HEK293T (cell line): ENCODE data around the gene LANCL1.

Experiments
- CTCF ChIA-PET: fragments of 350-600 bp; formaldehyde crosslinking; extraction: SDS; loops from one replicate; lab custom pipeline; 2021; ENCODE audit warnings: antibody characterized with exemption, inconsistent platforms; lab: Yijun Ruan, JAX
- POLR2A ChIA-PET: fragments of 350-600 bp; formaldehyde crosslinking; extraction: SDS; loops from one replicate; lab custom pipeline; 2020; ENCODE audit warnings: antibody characterized with exemption, inconsistent platforms; lab: Yijun Ruan, JAX
- DNase-seq: peaks from one replicate; pipeline ENCODE4 v3.0.0; 2012; ENCODE audit warnings: mixed read lengths; ENCODE audit errors: extremely low spot score
- ARNT ChIP-seq: fragments of 450-650 bp; IDR thresholded peaks from 2 replicates; pipeline ENCODE4 v1.6.1; 2017; ENCODE audit warnings: mild to moderate bottlenecking
- BHLHE40 ChIP-seq: fragments of 450-650 bp; IDR thresholded peaks from 2 replicates; pipeline ENCODE4 v1.6.1; 2016; ENCODE audit warnings: mild to moderate bottlenecking, moderate library complexity, borderline replicate concordance
- CTBP1 ChIP-seq: fragments of 450-650 bp; IDR thresholded peaks from 2 replicates; pipeline ENCODE4 v1.6.1; 2016; ENCODE audit warnings: borderline replicate concordance
- ELF4 ChIP-seq: fragments of 450-650 bp; IDR thresholded peaks from 2 replicates; pipeline ENCODE4 v1.6.1; 2017; ENCODE audit warnings: antibody characterized with exemption
- FOXA1 ChIP-seq: fragments of 450-650 bp; IDR thresholded peaks from 2 replicates; pipeline ENCODE4 v1.6.1; 2016; ENCODE audit warnings: mild to moderate bottlenecking
- FOXK2 ChIP-seq: fragments of 450-650 bp; IDR thresholded peaks from 2 replicates; pipeline ENCODE4 v1.6.1; 2016; ENCODE audit warnings: mild to moderate bottlenecking
- FOXM1 ChIP-seq: fragments of 450-650 bp; IDR thresholded peaks from 2 replicates; pipeline ENCODE4 v1.6.1; 2017; ENCODE audit warnings: mild to moderate bottlenecking, borderline replicate concordance
- HDGF ChIP-seq: fragments of 450-650 bp; IDR thresholded peaks from 2 replicates; pipeline ENCODE4 v1.6.1; 2017; ENCODE audit warnings: antibody characterized with exemption, borderline replicate concordance
- L3MBTL2 ChIP-seq: fragments of 450-650 bp; conservative IDR thresholded peaks from 2 replicates; pipeline ENCODE4 v1.6.1; 2016; ENCODE audit warnings: mild to moderate bottlenecking
- LEF1 ChIP-seq: fragments of 450-650 bp; IDR thresholded peaks from 2 replicates; pipeline ENCODE4 v1.6.1; 2017; ENCODE audit warnings: mild to moderate bottlenecking, borderline replicate concordance
- NFRKB ChIP-seq: fragments of 450-650 bp; IDR thresholded peaks from 2 replicates; pipeline ENCODE4 v1.6.1; 2016; ENCODE audit warnings: mild to moderate bottlenecking, moderate library complexity
- SP1 ChIP-seq: fragments of 450-650 bp; IDR thresholded peaks from 2 replicates; pipeline ENCODE4 v1.6.1; 2017
- SUZ12 ChIP-seq: fragments of 450-650 bp; IDR thresholded peaks from 2 replicates; pipeline ENCODE4 v1.6.1; 2016; ENCODE audit warnings: mild to moderate bottlenecking
- TARDBP ChIP-seq: fragments of 450-650 bp; IDR thresholded peaks from 2 replicates; pipeline ENCODE4 v1.6.1; 2016
- ZNF384 ChIP-seq: fragments of 450-650 bp; IDR thresholded peaks from 2 replicates; pipeline ENCODE4 v1.6.1; 2016
- TF ChIP-seq, protein P1 (sequence below): fragments of 450-650 bp; IDR thresholded peaks from 2 replicates; pipeline ENCODE4 v1.6.1; 2016

LANCL1 gene

DNA sequence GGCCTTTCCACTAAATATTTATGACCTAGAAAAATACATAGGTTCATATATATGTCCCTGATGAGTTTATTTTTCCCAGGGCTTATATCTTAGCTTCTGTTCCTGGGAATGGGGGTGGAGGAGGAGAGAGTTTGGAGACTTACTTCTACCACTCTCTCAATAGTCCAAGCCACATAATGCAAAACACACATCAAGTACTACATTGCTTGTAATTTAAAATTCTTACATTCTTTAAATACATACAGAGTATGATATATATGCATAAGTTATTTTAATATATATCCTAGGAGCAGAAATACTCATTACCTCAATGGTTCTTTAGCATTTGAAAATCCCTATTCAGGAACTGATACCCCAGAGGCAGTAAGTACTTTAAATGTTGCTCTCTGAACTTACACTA, 88.4 kb downstream of the LANCL1 start:
- no peak for TF ChIP-seq NFRKB
- TF ChIP-seq L3MBTL2, result no peak
- TF ChIP-seq, protein P1, sequence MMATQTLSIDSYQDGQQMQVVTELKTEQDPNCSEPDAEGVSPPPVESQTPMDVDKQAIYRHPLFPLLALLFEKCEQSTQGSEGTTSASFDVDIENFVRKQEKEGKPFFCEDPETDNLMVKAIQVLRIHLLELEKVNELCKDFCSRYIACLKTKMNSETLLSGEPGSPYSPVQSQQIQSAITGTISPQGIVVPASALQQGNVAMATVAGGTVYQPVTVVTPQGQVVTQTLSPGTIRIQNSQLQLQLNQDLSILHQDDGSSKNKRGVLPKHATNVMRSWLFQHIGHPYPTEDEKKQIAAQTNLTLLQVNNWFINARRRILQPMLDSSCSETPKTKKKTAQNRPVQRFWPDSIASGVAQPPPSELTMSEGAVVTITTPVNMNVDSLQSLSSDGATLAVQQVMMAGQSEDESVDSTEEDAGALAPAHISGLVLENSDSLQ, result no peak
- TF ChIP-seq LEF1, result no peak
- TF ChIP-seq HDGF, result no peak
- no peak for TF ChIP-seq BHLHE40
- no peak for TF ChIP-seq ZNF384
- TF ChIP-seq TARDBP, result no peak
- TF ChIP-seq SUZ12, result no peak
- no peak for TF ChIP-seq CTBP1
- TF ChIP-seq FOXA1, result no peak
- no peak for TF ChIP-seq ELF4
- no peak for TF ChIP-seq FOXK2
- TF ChIP-seq FOXM1, result no peak
- no peak for TF ChIP-seq SP1
- TF ChIP-seq ARNT, result no peak
- CTCF ChIA-PET, result interaction anchor here (0.6 kb wide), 1 partner anchor 325 kb away, joined by 3 read pairs; no protein-coding TSS in a partner anchor
- POLR2A ChIA-PET, result no interaction called here
- DNase-seq, result no peak

DNA sequence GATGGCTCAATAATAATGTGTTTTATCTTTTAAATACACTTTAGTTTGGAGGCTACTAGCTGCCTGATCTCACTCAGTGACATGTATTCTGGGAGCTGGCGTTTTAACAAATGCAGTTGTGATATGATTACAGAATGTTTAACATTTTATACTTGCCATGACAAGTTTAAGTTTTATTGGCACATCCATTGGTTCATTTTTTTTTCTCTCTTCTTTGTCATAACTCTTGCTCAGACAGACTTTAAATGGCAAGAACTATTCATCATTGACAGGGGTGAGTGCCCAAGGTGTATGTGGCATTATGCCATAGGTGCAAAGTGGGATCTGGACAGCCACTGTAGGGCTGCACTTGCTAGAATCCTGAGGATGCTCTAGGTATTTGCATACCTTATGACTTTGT, 89.5 kb downstream of the LANCL1 start:
- CTCF ChIA-PET, result no interaction called here
- TF ChIP-seq SUZ12 (no peak), FOXK2 (no peak), HDGF (no peak), FOXM1 (no peak), TARDBP (no peak), L3MBTL2 (no peak), SP1 (no peak), ZNF384 (no peak), BHLHE40 (no peak), FOXA1 (no peak), LEF1 (no peak), ELF4 (no peak), NFRKB (no peak), ARNT (no peak), CTBP1 (no peak)
- TF ChIP-seq, protein P1, result no peak
- POLR2A ChIA-PET, result no interaction called here
- no peak for DNase-seq
